Upper lobe of left lung (tissue), 6 donors: ENCODE data around the gene LHX4. TPM values are rescaled to one million over a fixed set of nuclear protein-coding genes. Genes with fewer than 3 reads are reported as not detected.

Experiments
- ATAC-seq, 2 donors: fragments of 200-7000 bp; cut with Tn5 transposase; one replicate each; pipeline ENCODE4 v1.9.1; 2022; ENCODE audit warnings: mild to moderate bottlenecking in 2 of 2, moderate library complexity in 2 of 2; ENCODE audit not compliant: low FRiP score in 2 of 2
- DNase-seq, 2 donors: peaks; one replicate each; pipeline ENCODE4 v3.0.0-alpha.2; 2019 to 2020
- H3K27ac ChIP-seq, 4 donors: fragments of 200-600 bp; sonication (generic); one replicate each; pipeline ENCODE4 v1.5.1; 2016 to 2019
- H3K27me3 ChIP-seq, 4 donors: fragments of 200-600 bp; sonication (generic); one replicate each; pipeline ENCODE4 v1.5.1; 2017 to 2019
- H3K36me3 ChIP-seq, 4 donors: fragments of 200-600 bp; sonication (generic); one replicate each; pipeline ENCODE4 v1.5.1; 2016 to 2019
- H3K4me1 ChIP-seq, 4 donors: fragments of 200-600 bp; sonication (generic); one replicate each; pipeline ENCODE4 v1.5.1; 2018 to 2019
- H3K4me3 ChIP-seq, 4 donors: fragments of 200-600 bp; sonication (generic); one replicate each; pipeline ENCODE4 v1.5.1; 2017 to 2019; ENCODE audit warnings: mild to moderate bottlenecking in 2 of 4, moderate library complexity in 1 of 4
- H3K9me3 ChIP-seq, 4 donors: fragments of 200-600 bp; sonication (generic); one replicate each; pipeline ENCODE4 v1.5.1; 2018 to 2019
- EP300 ChIP-seq, 4 donors: sonication (generic); formaldehyde crosslinking; IDR thresholded peaks; one replicate each; pipeline ENCODE4 v1.5.1; 2017; ENCODE audit warnings: antibody characterized with exemption in 4 of 4, control low read depth in 2 of 4
- POLR2A ChIP-seq, 4 donors: fragments of 450-650 bp; IDR thresholded peaks; one replicate each; pipeline ENCODE4 v1.5.1; 2016 to 2017; ENCODE audit warnings: antibody characterized with exemption in 4 of 4, mild to moderate bottlenecking in 2 of 4
- POLR2AphosphoS5 ChIP-seq, 2 donors: sonication (generic); formaldehyde crosslinking; IDR thresholded peaks; one replicate each; pipeline ENCODE4 v1.5.1; 2017; ENCODE audit warnings: antibody characterized with exemption in 2 of 2
- WGBS, 2 donors: methylation state at CpG; one replicate each; pipeline ENCODE4 v1.1.5; 2017 to 2018; 5-methylcytosine and 5-hydroxymethylcytosine counted together
- total RNA-seq, 6 donors: library from RNA; depleted of rRNA in 4 of 6; stranded (reverse); fragments of >200 nt in 4 of 6; gene quantifications; one replicate each; pipeline versions ENCODE4 v1.1.0 to v1.2.1, GENCODE V29; 2016 to 2021
- TF ChIP-seq, protein P1 (sequence below), 6 experiments: fragments of 450-650 bp in 4 of 6; fragments of 200-600 bp in 2 of 6; sonication (generic) in 2 of 6; IDR thresholded peaks; one replicate each; pipeline ENCODE4 v1.5.1; 2016 to 2019; ENCODE audit warnings: antibody characterized with exemption in 6 of 6
- donor health status: DM: no; HTN: no; CAD: no; lungs with moderate emphysema.
- donor health status: DM: no; HTN: yes; CAD: no; lungs with severe emphysema.

Gene LHX4
- total RNA-seq, 6 donors from 2014 or later = 0.17 to 1.0 (median 0.30) TPM; not detected in 3

DNA sequence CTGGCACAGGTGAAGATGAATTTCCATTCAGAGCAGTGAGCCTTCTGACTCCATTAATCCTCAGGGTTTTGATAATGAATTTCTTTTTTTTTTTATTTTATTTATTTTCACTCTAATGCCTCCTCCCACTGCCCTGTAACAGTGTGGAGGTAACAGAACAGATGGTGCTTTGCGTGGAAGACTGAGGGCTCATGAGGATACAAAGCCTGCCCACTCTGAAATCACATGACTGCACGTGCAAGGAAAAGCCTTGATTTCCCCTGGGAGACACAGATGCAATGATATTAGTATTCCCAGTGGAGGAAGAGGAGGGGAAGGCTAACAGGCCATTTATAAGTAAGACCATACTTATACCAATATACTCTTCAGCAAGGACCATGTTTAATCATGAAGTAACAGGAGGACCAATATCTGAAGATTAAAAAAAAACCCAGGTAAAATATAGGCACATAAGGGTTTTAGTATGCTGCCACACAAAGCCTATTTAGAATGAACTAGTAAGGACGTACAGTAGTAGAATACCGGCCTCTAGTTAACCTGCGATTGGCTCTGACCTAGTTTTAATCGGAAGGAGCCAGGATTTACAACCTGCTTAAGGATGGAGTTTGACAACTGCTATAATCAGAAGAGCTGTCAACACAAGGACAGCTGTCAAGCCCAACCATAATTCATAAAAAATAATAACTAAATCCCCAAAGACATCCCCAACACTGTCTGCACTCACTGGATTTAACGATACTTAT is 69.6 kb downstream of the LHX4 start:
- Histone ChIP-seq H3K27ac (no peak overlapping the region), H3K4me3 (no peak overlapping the region), H3K36me3 (no peaks in the 10 kb centered on the region), H3K9me3 (no peaks in the 10 kb centered on the region), H3K27me3 (no peaks in the 10 kb centered on the region), H3K4me1 (no peaks in the 10 kb centered on the region)
- TF ChIP-seq POLR2A (IDR thresholded peaks at IDR 0.05) (no peak), EP300 (IDR thresholded peaks at IDR 0.05) (no peak), POLR2AphosphoS5 (IDR thresholded peaks at IDR 0.05) (no peak)
- TF ChIP-seq, protein P1, sequence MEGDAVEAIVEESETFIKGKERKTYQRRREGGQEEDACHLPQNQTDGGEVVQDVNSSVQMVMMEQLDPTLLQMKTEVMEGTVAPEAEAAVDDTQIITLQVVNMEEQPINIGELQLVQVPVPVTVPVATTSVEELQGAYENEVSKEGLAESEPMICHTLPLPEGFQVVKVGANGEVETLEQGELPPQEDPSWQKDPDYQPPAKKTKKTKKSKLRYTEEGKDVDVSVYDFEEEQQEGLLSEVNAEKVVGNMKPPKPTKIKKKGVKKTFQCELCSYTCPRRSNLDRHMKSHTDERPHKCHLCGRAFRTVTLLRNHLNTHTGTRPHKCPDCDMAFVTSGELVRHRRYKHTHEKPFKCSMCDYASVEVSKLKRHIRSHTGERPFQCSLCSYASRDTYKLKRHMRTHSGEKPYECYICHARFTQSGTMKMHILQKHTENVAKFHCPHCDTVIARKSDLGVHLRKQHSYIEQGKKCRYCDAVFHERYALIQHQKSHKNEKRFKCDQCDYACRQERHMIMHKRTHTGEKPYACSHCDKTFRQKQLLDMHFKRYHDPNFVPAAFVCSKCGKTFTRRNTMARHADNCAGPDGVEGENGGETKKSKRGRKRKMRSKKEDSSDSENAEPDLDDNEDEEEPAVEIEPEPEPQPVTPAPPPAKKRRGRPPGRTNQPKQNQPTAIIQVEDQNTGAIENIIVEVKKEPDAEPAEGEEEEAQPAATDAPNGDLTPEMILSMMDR (IDR thresholded peaks at IDR 0.05) = no peak
- ATAC-seq (no peak), DNase-seq (no peak)
- WGBS, 2 donors = 88 to 93% methylated on average over 7 of the region's 7 CpGs

DNA sequence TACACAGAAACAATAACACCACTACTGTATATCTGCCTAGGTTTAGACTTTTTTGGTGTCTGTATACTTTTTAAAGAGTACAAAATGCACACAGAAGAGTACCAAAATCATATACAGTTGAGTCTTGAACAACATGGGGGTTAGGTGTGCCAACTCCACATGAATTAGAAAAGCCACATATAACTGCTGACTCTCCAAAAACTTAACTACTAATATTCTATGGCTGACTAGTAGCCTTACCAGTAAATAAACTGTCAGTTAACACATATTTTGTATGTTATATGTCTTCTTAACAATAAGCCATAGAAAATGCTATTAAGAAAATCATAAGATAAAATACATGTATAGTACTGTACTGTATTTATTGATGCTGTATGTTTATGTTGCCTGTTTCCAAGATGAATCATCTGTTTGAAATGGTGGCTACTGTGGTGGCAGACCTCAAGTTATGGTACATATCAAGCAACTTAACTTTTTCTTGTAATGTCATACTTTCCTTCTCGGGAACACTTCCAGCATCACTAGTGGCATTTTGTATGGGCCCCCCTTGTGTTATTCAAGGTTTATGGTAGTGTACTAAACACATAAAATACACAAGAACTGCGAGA is 71.2 kb downstream of the LHX4 start:
- no peaks in the 10 kb centered on the region for H3K36me3 ChIP-seq
- WGBS, 2 donors = 87 to 94% methylated on average over 2 of the region's 2 CpGs
- no peak overlapping the region for H3K4me3 ChIP-seq
- H3K27ac ChIP-seq = no peak overlapping the region
- no peak for TF ChIP-seq POLR2AphosphoS5 (IDR thresholded peaks at IDR 0.05)
- no peak for TF ChIP-seq POLR2A (IDR thresholded peaks at IDR 0.05)
- TF ChIP-seq, protein P1 (IDR thresholded peaks at IDR 0.05) = no peak
- TF ChIP-seq EP300 (IDR thresholded peaks at IDR 0.05) = no peak
- peaks cover 0 to 2% (median 0%) of the 10 kb centered on the region in 4 donors for H3K9me3 ChIP-seq
- DNase-seq (no peak), ATAC-seq (no peak)
- H3K27me3 ChIP-seq = no peaks in the 10 kb centered on the region
- no peaks in the 10 kb centered on the region for H3K4me1 ChIP-seq

DNA sequence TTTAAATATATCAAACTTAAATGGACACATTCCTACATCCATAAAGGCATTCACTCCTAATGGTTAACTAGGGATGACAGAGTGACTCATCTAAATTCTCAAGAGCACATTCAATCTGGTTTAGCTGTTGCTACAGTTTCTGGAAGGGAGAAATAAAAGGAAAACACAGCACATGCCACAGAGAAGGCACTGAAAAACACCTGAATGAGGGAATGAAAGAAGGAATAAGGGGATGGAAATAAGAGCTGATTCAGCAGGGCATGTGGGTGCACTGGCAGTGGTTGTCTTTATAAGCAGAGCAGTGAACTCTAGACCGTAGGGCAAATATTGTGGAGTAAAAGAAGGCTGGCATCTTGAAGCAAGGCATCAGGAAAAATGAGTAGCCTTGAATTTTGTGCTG is 79.3 kb downstream of the LHX4 start:
- WGBS, 2 donors = 87 to 95% methylated on average over 1 of the region's 1 CpG
- TF ChIP-seq POLR2AphosphoS5 (IDR thresholded peaks at IDR 0.05) = no peak
- TF ChIP-seq, protein P1 (IDR thresholded peaks at IDR 0.05) = no peak
- Histone ChIP-seq H3K36me3 (peaks cover 0 to 3% (median 0%) of the 10 kb centered on the region in 4 donors), H3K4me3 (no peak overlapping the region), H3K27me3 (no peaks in the 10 kb centered on the region), H3K27ac (no peak overlapping the region), H3K9me3 (peaks cover 0 to 3% (median 0%) of the 10 kb centered on the region in 4 donors), H3K4me1 (peaks cover 0 to 2% (median 0%) of the 10 kb centered on the region in 4 donors)
- no peak for ATAC-seq
- no peak for DNase-seq

DNA sequence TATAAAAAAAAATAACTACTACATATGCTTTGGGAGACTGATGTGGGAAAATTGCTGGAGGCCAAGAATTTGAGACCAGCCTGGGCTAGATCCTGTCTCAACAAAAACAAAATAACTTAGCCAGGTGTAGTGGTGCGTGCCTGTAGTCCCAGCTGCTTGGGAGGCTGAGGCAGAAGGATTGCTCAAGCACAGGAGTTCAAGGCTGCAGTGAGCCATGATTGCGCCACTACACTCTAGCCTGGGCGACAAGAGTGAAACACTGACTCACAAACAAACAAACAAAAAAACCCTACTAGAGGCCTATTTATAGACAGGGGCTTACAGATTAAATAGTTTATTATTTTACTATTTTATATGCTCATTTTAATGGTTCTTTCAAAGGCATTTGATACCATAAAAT is 80.0 kb downstream of the LHX4 start:
- Histone ChIP-seq H3K27me3 (no peaks in the 10 kb centered on the region), H3K27ac (no peak overlapping the region), H3K9me3 (peaks cover 0 to 3% (median 0%) of the 10 kb centered on the region in 4 donors), H3K4me3 (no peak overlapping the region), H3K36me3 (peaks cover 0 to 3% (median 0%) of the 10 kb centered on the region in 4 donors), H3K4me1 (peaks cover 0 to 2% (median 0%) of the 10 kb centered on the region in 4 donors)
- DNase-seq (peak in 1 of 2 donors; percentile 42), ATAC-seq (no peak)
- no peak for TF ChIP-seq EP300 (IDR thresholded peaks at IDR 0.05)
- no peak for TF ChIP-seq POLR2AphosphoS5 (IDR thresholded peaks at IDR 0.05)
- TF ChIP-seq, protein P1 (IDR thresholded peaks at IDR 0.05) = no peak
- TF ChIP-seq POLR2A (IDR thresholded peaks at IDR 0.05) = no peak
- 80 to 92% methylated on average over 3 of the region's 3 CpGs for WGBS, 2 donors
